Upper lobe of left lung (tissue), 6 donors: ENCODE measurements around the gene ATXN1. TPM values are rescaled to one million over a fixed set of nuclear protein-coding genes. Genes with fewer than 3 reads are reported as not detected.

Experiments
- ATAC-seq, 2 donors: fragments of 200-7000 bp; cut with Tn5 transposase; one replicate each; pipeline ENCODE4 v1.9.1; 2022; ENCODE audit warnings: mild to moderate bottlenecking in 2 of 2, moderate library complexity in 2 of 2; ENCODE audit not compliant: low FRiP score in 2 of 2
- DNase-seq, 2 donors: peaks; one replicate each; pipeline ENCODE4 v3.0.0-alpha.2; 2019 to 2020
- H3K27ac ChIP-seq, 4 donors: fragments of 200-600 bp; sonication (generic); one replicate each; pipeline ENCODE4 v1.5.1; 2016 to 2019
- H3K27me3 ChIP-seq, 4 donors: fragments of 200-600 bp; sonication (generic); one replicate each; pipeline ENCODE4 v1.5.1; 2017 to 2019
- H3K36me3 ChIP-seq, 4 donors: fragments of 200-600 bp; sonication (generic); one replicate each; pipeline ENCODE4 v1.5.1; 2016 to 2019
- H3K4me1 ChIP-seq, 4 donors: fragments of 200-600 bp; sonication (generic); one replicate each; pipeline ENCODE4 v1.5.1; 2018 to 2019
- H3K4me3 ChIP-seq, 4 donors: fragments of 200-600 bp; sonication (generic); one replicate each; pipeline ENCODE4 v1.5.1; 2017 to 2019; ENCODE audit warnings: mild to moderate bottlenecking in 2 of 4, moderate library complexity in 1 of 4
- H3K9me3 ChIP-seq, 4 donors: fragments of 200-600 bp; sonication (generic); one replicate each; pipeline ENCODE4 v1.5.1; 2018 to 2019
- CTCF ChIP-seq, 6 experiments: fragments of 450-650 bp in 4 of 6; fragments of 200-600 bp in 2 of 6; sonication (generic) in 2 of 6; IDR thresholded peaks; one replicate each; pipeline ENCODE4 v1.5.1; 2016 to 2019; ENCODE audit warnings: antibody characterized with exemption in 6 of 6
- EP300 ChIP-seq, 4 donors: sonication (generic); formaldehyde crosslinking; IDR thresholded peaks; one replicate each; pipeline ENCODE4 v1.5.1; 2017; ENCODE audit warnings: antibody characterized with exemption in 4 of 4, control low read depth in 2 of 4
- POLR2A ChIP-seq, 4 donors: fragments of 450-650 bp; IDR thresholded peaks; one replicate each; pipeline ENCODE4 v1.5.1; 2016 to 2017; ENCODE audit warnings: antibody characterized with exemption in 4 of 4, mild to moderate bottlenecking in 2 of 4
- POLR2AphosphoS5 ChIP-seq, 2 donors: sonication (generic); formaldehyde crosslinking; IDR thresholded peaks; one replicate each; pipeline ENCODE4 v1.5.1; 2017; ENCODE audit warnings: antibody characterized with exemption in 2 of 2
- whole genome bisulfite sequencing, 2 donors: methylation state at CpG; one replicate each; pipeline ENCODE4 v1.1.5; 2017 to 2018; 5-methylcytosine and 5-hydroxymethylcytosine counted together
- total RNA-seq, 6 donors: library from RNA; depleted of rRNA in 4 of 6; stranded (reverse); fragments of >200 nt in 4 of 6; gene quantifications; one replicate each; pipeline versions ENCODE4 v1.1.0 to v1.2.1, GENCODE V29; 2016 to 2021
- donor health status: DM: no; HTN: no; CAD: no; lungs with moderate emphysema.
- donor health status: DM: no; HTN: yes; CAD: no; lungs with severe emphysema.

Gene ATXN1
- total RNA-seq, 6 donors from 2014 or later: 44.2 to 106 (median 71.7) TPM

- ATAC-seq (no peak), DNase-seq (no peak)
- Histone ChIP-seq H3K4me3 (no peak overlapping the region), H3K27me3 (no peaks in the 10 kb centered on the region), H3K36me3 (no peaks in the 10 kb centered on the region), H3K27ac (peak overlapping the region in 1 of 4 donors; percentile 48), H3K4me1 (peaks cover 9 to 22% (median 16%) of the 10 kb centered on the region in 4 donors), H3K9me3 (no peaks in the 10 kb centered on the region)
- 72 to 74% methylated on average over 6 of the region's 6 CpGs for WGBS, 2 donors
- no peak for TF ChIP-seq EP300 (IDR thresholded peaks at IDR 0.05)
- no peak for TF ChIP-seq POLR2A (IDR thresholded peaks at IDR 0.05)
- TF ChIP-seq POLR2AphosphoS5 (IDR thresholded peaks at IDR 0.05): no peak
- TF ChIP-seq CTCF (IDR thresholded peaks at IDR 0.05): no peak
These were observed 416.5 kb downstream of the ATXN1 start for GRCh38 chr6:16344756-16345155.

- Histone ChIP-seq H3K27me3 (no peaks in the 10 kb centered on the region), H3K9me3 (no peaks in the 10 kb centered on the region), H3K4me3 (no peak overlapping the region), H3K4me1 (peaks cover 12 to 29% (median 23%) of the 10 kb centered on the region in 4 donors), H3K36me3 (no peaks in the 10 kb centered on the region), H3K27ac (no peak overlapping the region)
- DNase-seq: no peak
- ATAC-seq: no peak
- WGBS, 2 donors: 94 to 97% methylated on average over 7 to 8 of the region's 8 CpGs
- TF ChIP-seq POLR2A (IDR thresholded peaks at IDR 0.05) (no peak), EP300 (IDR thresholded peaks at IDR 0.05) (no peak), POLR2AphosphoS5 (IDR thresholded peaks at IDR 0.05) (no peak), CTCF (IDR thresholded peaks at IDR 0.05) (no peak)
These were observed 417.7 kb downstream of the ATXN1 start for GRCh38 chr6:16343593-16343992.

- H3K4me3 ChIP-seq: no peak overlapping the region
- H3K27me3 ChIP-seq: no peaks in the 10 kb centered on the region
- WGBS, 2 donors: 75% methylated on average over 3 of the region's 3 CpGs
- H3K4me1 ChIP-seq: peaks cover 25 to 35% (median 29%) of the 10 kb centered on the region in 4 donors
- no peak overlapping the region for H3K27ac ChIP-seq
- no peak for ATAC-seq
- TF ChIP-seq CTCF (IDR thresholded peaks at IDR 0.05) (peak in 1 of 6 experiments; percentile 32), POLR2AphosphoS5 (IDR thresholded peaks at IDR 0.05) (no peak)
- H3K9me3 ChIP-seq: no peaks in the 10 kb centered on the region
- no peak for DNase-seq
- no peaks in the 10 kb centered on the region for H3K36me3 ChIP-seq
These were observed 422.0 kb downstream of the ATXN1 start for GRCh38 chr6:16339265-16339587.

- ATAC-seq: peak in 1 of 2 donors; percentile 58
- no peak for DNase-seq
- H3K4me1 ChIP-seq: peaks cover 25 to 35% (median 28%) of the 10 kb centered on the region in 4 donors
These were observed 422.5 kb downstream of the ATXN1 start for GRCh38 chr6:16338577-16339264.

More at GRCh38 chr6:16338577-16339264, 422.5 kb downstream of the ATXN1 start:
- TF ChIP-seq POLR2AphosphoS5 (IDR thresholded peaks at IDR 0.05) (peak; percentile 20 to 29), CTCF (IDR thresholded peaks at IDR 0.05) (peak in 2 of 6 experiments; percentile 11 to 20), POLR2A (IDR thresholded peaks at IDR 0.05) (no peak), EP300 (IDR thresholded peaks at IDR 0.05) (no peak)
- H3K36me3 ChIP-seq: no peaks in the 10 kb centered on the region
- H3K9me3 ChIP-seq: no peaks in the 10 kb centered on the region
- H3K4me3 ChIP-seq: no peak overlapping the region
- H3K27ac ChIP-seq: no peak overlapping the region
- no peaks in the 10 kb centered on the region for H3K27me3 ChIP-seq
- WGBS, 2 donors: 55 to 56% methylated on average over 9 to 10 of the region's 10 CpGs
